ENCODE results near the gene TRIO. TPM values are rescaled to one million over a fixed set of nuclear protein-coding genes. Genes with fewer than 3 reads are reported as not detected.

The TRIO gene
- total RNA-seq, 1 donor from 2014 or later, result 148 TPM

DNA sequence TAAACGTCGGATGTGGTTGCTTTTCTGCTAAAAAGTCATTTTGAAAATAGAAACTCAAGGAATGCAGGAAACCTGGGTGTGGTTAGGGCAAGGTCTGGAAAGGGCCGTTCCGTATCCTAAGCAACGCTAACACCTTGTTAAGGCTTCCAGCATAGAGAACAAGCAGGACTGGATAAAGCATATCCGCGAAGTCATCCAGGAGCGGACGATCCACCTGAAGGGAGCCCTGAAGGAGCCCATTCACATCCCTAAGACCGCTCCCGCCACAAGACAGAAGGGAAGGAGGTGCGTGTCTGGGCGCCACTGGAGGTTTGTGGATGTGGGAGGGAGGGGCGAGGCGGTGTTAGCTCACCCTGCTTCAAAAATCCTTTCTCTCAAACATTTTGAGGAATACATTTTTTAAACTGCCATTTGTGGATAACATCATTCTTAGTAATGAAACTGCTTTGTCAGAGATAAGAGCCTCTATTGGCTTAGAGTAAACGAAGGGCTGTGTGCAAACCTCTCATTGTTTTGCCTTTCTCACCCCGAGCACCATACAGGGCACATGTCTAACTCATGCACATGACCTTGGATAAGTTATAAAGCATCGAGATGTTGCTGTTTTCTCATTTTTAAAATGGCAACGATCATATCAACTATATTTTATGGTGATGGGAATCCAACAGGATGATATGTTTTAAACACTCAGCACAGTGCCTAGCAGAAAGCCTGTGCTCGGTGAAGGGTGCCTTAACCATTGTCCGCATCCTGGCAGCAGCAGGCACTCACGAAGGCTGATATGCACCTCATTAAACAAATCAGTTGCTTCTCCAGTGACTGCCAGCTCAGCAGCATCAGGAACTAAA, 262.8 kb downstream of the TRIO start:
- H3K9me3 ChIP-seq, result no peaks in the 10 kb centered on the region
- intact Hi-C loops (cut with DNase I), result no loop called here
- H3K27me3 ChIP-seq, result no peaks in the 10 kb centered on the region
- ATAC-seq, result no peak
- no peak for DNase-seq
- no peak overlapping the region for H3K4me3 ChIP-seq
- TF ChIP-seq CTCF (IDR thresholded peaks at IDR 0.05), result no peak
- no peaks in the 10 kb centered on the region for H3K4me1 ChIP-seq
- no peak overlapping the region for H3K27ac ChIP-seq
- peaks cover 68% of the 10 kb centered on the region for H3K36me3 ChIP-seq

DNA sequence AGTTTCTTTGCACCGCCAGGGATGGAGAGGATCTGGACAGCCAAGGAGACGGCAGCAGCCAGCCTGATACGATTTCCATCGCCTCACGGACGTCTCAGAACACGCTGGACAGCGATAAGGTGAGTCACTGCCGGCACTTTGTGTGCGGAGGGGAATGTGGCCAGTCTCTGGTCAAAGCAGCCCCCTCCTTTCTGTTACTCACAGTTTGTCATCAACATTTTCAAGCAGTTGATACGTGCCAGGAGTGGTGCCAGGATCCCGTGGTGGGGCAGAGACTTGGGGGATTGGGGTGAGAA, 263.4 kb downstream of the TRIO start:
- H3K27me3 ChIP-seq, result no peaks in the 10 kb centered on the region
- intact Hi-C loops (cut with DNase I), result no loop called here
- DNase-seq (no peak), ATAC-seq (no peak)
- no peak for TF ChIP-seq CTCF (IDR thresholded peaks at IDR 0.05)
- H3K27ac ChIP-seq, result no peak overlapping the region
- no peaks in the 10 kb centered on the region for H3K9me3 ChIP-seq
- H3K4me1 ChIP-seq, result no peaks in the 10 kb centered on the region
- H3K4me3 ChIP-seq, result no peak overlapping the region
- peaks cover 69% of the 10 kb centered on the region for H3K36me3 ChIP-seq

DNA sequence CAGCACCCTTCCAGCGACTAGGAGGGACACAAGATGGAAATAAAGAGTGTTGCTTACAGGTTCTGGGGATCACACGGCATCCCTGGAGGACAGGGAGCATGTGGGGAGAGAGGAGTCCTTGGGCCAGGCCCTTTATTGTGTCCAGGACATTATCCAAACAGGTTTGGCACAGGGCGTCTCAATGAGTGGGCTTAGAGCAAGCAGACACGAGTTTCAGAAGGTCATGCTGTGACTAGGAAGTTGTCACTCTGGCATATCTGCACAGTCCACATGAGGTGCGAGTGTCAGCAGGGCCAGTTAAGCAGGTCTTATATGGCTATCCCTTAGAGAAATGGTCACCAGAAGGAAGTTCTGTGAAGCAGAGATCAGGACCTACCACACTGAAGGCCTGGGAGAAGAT, 263.9 kb downstream of the TRIO start:
- DNase-seq (no peak), ATAC-seq (no peak)
- Histone ChIP-seq H3K9me3 (no peaks in the 10 kb centered on the region), H3K27ac (no peak overlapping the region), H3K36me3 (peaks cover 71% of the 10 kb centered on the region), H3K4me3 (no peak overlapping the region), H3K4me1 (no peaks in the 10 kb centered on the region), H3K27me3 (no peaks in the 10 kb centered on the region)
- intact Hi-C loops (cut with DNase I), result no loop called here
- TF ChIP-seq CTCF (IDR thresholded peaks at IDR 0.05), result no peak

DNA sequence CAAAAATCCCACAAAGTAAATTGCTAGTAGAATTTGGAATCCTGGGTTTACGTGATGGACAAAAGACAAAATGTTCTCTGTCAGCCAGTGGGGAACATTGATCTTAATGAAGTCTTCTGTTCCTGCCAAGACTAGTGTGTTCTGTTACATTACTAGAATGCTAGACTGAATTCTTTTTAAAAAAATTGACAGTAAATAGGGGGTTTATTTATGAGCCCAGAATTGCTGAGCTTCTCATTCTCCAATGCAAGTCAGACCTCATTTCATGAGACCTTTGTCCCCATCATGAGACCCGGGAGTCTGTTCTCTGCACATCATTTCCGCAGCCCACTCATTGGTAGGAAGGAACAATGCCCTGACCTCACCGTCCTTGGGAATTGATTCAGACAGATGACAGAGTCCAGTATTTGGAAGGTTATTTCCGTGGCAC, 264.6 kb downstream of the TRIO start:
- Histone ChIP-seq H3K36me3 (peaks cover 79% of the 10 kb centered on the region), H3K27ac (no peak overlapping the region), H3K4me3 (no peak overlapping the region), H3K27me3 (no peaks in the 10 kb centered on the region), H3K4me1 (no peaks in the 10 kb centered on the region), H3K9me3 (no peaks in the 10 kb centered on the region)
- DNase-seq (no peak), ATAC-seq (peak; percentile 30)
- TF ChIP-seq CTCF (IDR thresholded peaks at IDR 0.05), result no peak
- intact Hi-C loops (cut with DNase I), result no loop called here

DNA sequence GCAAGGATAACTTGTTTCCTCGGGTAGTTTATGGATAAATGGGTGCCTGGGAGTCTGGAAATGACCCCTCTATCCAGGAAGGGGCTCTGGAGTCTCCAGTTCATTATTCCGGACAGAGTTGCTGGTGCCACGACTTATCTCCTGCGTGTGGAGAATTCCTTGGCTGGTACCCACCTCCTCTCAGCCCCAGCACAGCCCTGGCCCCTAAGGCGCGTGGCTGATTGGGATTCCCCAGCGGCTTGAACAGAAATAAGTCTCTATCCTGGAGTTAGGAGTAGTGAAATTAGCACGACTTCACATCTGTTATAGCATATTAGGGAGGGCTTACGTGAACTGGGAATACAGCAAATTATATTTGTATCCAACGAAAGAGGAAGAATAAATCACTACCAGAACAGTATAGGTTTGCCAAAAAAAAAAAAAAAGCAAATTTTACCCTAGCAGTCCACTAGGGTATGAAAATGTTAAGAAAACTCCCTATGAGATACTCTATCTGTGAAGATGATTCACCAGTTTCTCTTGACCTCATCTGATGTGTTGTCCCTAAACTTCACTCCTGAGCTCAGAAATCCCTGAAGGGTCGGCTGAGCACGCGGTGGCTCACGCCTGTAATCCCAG, 265.9 kb downstream of the TRIO start:
- DNase-seq (no peak), ATAC-seq (no peak)
- Histone ChIP-seq H3K27me3 (no peaks in the 10 kb centered on the region), H3K4me1 (no peaks in the 10 kb centered on the region), H3K9me3 (no peaks in the 10 kb centered on the region), H3K27ac (no peak overlapping the region), H3K36me3 (peaks cover 92% of the 10 kb centered on the region), H3K4me3 (no peak overlapping the region)
- intact Hi-C loops (cut with DNase I), result no loop called here
- TF ChIP-seq CTCF (IDR thresholded peaks at IDR 0.05), result no peak

All from upper lobe of right lung (tissue), 1 donor.